ENCODE data around the gene RNF19B. TPM values are rescaled to one million over a fixed set of nuclear protein-coding genes. Genes with fewer than 3 reads are reported as not detected.

Gene RNF19B
- total RNA-seq, 2 experiments from 2014 or later: 14.0 to 15.8 TPM

DNA sequence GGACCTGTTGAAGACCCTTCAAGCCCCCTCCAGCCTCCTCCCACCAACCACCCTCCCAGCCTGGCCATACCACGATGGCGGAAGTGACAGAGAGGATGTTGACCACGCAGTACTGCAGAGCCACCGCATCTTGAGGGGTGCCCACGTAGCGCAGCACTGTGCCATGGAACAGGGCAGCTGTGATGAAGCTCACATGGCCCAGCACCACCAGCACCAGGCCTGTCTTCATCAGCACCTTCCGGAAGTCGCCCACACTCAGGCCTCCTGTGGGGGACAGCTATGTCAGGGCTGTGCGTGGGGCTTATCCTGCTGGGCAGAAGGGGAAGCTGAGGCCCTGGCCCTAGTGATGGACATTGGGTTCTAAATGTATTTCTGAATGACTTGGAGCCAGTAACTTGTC lies 66.6 kb downstream of the RNF19B start:
- no peak for DNase-seq
- ChIA-PET POLR2A (interaction anchor here (1.2 kb wide), 1 partner anchor 11 kb away, joined by 4 read pairs; no protein-coding TSS in a partner anchor), CTCF (interaction anchor here (1.5 kb wide), 2 partner anchors 21 to 22 kb away, joined by 3 to 6 read pairs; no protein-coding TSS in a partner anchor)
- Mint-ChIP-seq H3K27me3 (ENCODE audit: low read depth) (peaks cover 56% of the 10 kb centered on the region), H3K27ac (no peak overlapping the region), H3K4me3 (no peak overlapping the region), H3K36me3 (ENCODE audit: low read depth) (peaks cover 2% of the 10 kb centered on the region), H3K4me1 (ENCODE audit: low read depth) (peaks cover 6% of the 10 kb centered on the region), H3K9me3 (ENCODE audit: insufficient read depth) (no peaks in the 10 kb centered on the region)
- no peak for ATAC-seq

- no peak overlapping the region for H3K4me3 Mint-ChIP-seq
- H3K9me3 Mint-ChIP-seq (ENCODE audit: insufficient read depth): no peaks in the 10 kb centered on the region
- no peak overlapping the region for H3K27ac Mint-ChIP-seq
- CTCF ChIA-PET: interaction anchor here (0.6 to 1.5 kb wide), 2 partner anchors 21 to 428 kb away, joined by 3 to 6 read pairs; no protein-coding TSS in a partner anchor
- H3K4me1 Mint-ChIP-seq (ENCODE audit: low read depth): peaks cover 7% of the 10 kb centered on the region
- peaks cover 2% of the 10 kb centered on the region for H3K36me3 Mint-ChIP-seq (ENCODE audit: low read depth)
- no peak for ATAC-seq
- DNase-seq: no peak
- POLR2A ChIA-PET: interaction anchor here (1.2 kb wide), 1 partner anchor 10 kb away, joined by 4 read pairs; no protein-coding TSS in a partner anchor
- peaks cover 55% of the 10 kb centered on the region for H3K27me3 Mint-ChIP-seq (ENCODE audit: low read depth)
Measured at GRCh38 chr1:32897082-32898049, 67.2 kb downstream of the RNF19B start.

GRCh38 chr1:32896451-32896850 lies 68.2 kb downstream of the RNF19B start:
- ATAC-seq (no peak), DNase-seq (no peak)
- Mint-ChIP-seq H3K27me3 (ENCODE audit: low read depth) (peaks cover 56% of the 10 kb centered on the region), H3K9me3 (ENCODE audit: insufficient read depth) (no peaks in the 10 kb centered on the region), H3K27ac (no peak overlapping the region), H3K4me3 (no peak overlapping the region), H3K36me3 (ENCODE audit: low read depth) (no peaks in the 10 kb centered on the region), H3K4me1 (ENCODE audit: low read depth) (peaks cover 4% of the 10 kb centered on the region)
- CTCF ChIA-PET: interaction anchor here (1.5 kb wide), 1 partner anchor 20 kb away, joined by 6 read pairs; no protein-coding TSS in a partner anchor
- POLR2A ChIA-PET: no interaction called here

DNA sequence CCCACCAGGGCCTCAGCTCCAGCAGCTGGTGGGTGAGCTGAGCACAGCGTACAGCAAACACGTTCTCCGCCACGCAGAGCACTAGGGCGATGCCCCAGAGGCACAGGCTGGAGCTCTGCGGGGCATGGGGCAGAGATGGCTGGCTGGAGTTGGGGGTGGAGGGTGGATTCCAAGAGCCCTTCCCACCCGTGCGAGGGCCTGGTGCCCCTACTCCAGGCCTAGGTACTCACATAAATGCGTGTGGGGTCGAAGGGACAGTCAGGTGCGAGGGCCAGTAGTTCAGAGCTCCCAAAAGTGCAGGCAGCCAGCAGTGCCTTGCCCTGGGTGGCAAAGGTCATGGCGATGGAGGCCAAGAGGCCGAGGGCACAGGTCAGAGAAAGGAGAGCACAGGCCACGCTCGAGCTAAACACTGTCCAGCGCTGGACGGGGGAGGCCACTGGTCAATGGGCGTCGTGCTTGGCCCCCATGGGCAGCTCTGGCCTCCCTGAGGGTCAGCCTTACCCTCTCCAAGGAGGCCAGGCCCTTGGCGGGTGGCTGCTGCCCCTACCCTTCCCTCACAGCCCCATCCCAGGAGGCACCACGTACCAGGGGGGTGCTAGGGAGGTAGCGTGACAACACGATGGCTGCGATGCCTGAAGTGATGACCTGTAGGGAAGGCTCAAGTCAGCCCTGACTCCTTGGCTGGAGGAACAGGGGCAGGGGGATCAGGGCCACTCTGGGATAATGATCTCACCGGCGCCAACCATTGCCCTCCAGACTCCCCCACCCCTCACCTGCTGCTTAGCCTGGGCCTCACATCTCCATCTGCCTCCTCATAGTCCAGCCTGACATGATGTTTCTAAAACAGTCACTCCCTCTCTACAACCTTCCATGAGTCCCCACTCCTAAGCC lies 69.0 kb downstream of the RNF19B start:
- ChIA-PET CTCF (no interaction called here), POLR2A (no interaction called here)
- Mint-ChIP-seq H3K4me3 (no peak overlapping the region), H3K4me1 (ENCODE audit: low read depth) (peaks cover 4% of the 10 kb centered on the region), H3K27ac (no peak overlapping the region), H3K27me3 (ENCODE audit: low read depth) (peaks cover 60% of the 10 kb centered on the region), H3K9me3 (ENCODE audit: insufficient read depth) (no peaks in the 10 kb centered on the region), H3K36me3 (ENCODE audit: low read depth) (no peaks in the 10 kb centered on the region)
- no peak for DNase-seq
- ATAC-seq: no peak

DNA sequence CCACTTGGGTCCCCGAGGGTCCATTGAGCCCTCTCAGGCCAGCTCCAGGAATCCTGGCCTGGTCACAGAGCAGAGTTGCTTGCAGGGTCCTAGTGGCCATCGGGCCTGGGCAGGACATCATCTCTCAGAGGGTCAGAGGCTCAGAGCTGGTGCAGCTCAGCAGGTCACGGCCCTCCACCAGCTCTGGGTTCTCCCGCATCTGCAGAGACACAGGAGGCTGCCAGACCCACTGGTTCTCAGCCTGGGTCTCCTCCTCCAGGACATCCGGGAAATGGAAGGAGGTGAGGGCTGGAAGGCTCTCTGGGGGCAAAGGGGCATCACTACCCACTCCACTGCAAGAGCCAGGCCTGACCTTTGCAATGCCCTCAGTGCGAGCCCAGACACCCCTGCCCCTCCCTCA lies 69.9 kb downstream of the RNF19B start:
- ATAC-seq (no peak), DNase-seq (no peak)
- Mint-ChIP-seq H3K27ac (no peak overlapping the region), H3K36me3 (ENCODE audit: low read depth) (no peaks in the 10 kb centered on the region), H3K9me3 (ENCODE audit: insufficient read depth) (no peaks in the 10 kb centered on the region), H3K4me3 (no peak overlapping the region), H3K4me1 (ENCODE audit: low read depth) (peaks cover 4% of the 10 kb centered on the region), H3K27me3 (ENCODE audit: low read depth) (peaks cover 61% of the 10 kb centered on the region)
- ChIA-PET POLR2A (no interaction called here), CTCF (interaction anchor here (1.6 kb wide), 1 partner anchor 232 kb away, joined by 3 read pairs; no protein-coding TSS in a partner anchor)

GRCh38 chr1:32894019-32894600 lies 70.5 kb downstream of the RNF19B start:
- DNase-seq: no peak
- peaks cover 4% of the 10 kb centered on the region for H3K4me1 Mint-ChIP-seq (ENCODE audit: low read depth)
- no peaks in the 10 kb centered on the region for H3K9me3 Mint-ChIP-seq (ENCODE audit: insufficient read depth)
- no peak for ATAC-seq
- peaks cover 64% of the 10 kb centered on the region for H3K27me3 Mint-ChIP-seq (ENCODE audit: low read depth)
- ChIA-PET POLR2A (interaction anchor here (0.6 kb wide), 1 partner anchor 101 kb away, joined by 3 read pairs; no protein-coding TSS in a partner anchor), CTCF (interaction anchor here (1.6 to 3.8 kb wide), 2 partner anchors 19 to 233 kb away, joined by 3 to 33 read pairs; no protein-coding TSS in a partner anchor)
- H3K36me3 Mint-ChIP-seq (ENCODE audit: low read depth): no peaks in the 10 kb centered on the region
- H3K4me3 Mint-ChIP-seq: no peak overlapping the region
- no peak overlapping the region for H3K27ac Mint-ChIP-seq

DNA sequence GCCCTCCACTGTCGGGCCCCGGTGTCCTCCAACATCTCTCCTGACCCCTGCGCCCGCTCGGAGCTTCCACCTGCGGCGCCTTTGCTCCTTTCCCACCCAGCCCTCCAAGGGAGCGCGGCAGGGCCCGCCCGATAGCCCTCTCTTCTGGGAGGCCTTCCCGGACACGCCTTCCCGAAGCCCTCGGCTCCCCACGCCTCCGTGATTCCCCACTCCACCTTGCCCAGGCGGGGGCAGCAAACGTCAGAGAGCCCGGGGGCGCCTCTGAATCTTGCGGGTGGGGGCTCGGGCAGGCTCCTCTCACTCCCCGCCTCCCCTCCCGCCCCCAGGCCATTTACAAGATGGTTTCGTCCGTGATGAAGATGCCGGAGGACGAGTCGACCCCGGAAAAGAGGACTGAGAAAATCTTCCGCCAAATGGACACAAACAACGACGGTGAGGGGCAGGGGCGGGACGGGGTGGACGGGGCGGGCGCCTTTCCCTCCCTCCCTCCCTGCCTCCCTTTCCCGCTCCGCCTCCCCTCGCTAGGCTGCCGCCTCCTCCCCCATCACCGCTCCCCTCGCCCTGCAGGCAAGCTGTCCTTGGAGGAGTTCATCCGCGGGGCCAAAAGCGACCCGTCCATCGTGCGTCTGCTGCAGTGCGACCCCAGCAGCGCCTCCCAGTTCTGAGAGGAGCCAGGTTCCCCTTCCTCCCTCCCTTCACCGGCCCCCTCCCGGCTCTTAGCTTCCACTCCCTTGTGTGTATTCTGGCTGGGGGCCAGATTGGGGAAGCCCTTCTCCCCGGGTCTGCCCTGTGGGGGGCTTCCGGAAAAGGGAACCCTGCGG lies 71.2 kb downstream of the RNF19B start:
- Mint-ChIP-seq H3K4me1 (ENCODE audit: low read depth) (peaks cover 4% of the 10 kb centered on the region), H3K9me3 (ENCODE audit: insufficient read depth) (no peaks in the 10 kb centered on the region), H3K36me3 (ENCODE audit: low read depth) (no peaks in the 10 kb centered on the region), H3K27ac (no peak overlapping the region), H3K4me3 (no peak overlapping the region), H3K27me3 (ENCODE audit: low read depth) (peaks cover 59% of the 10 kb centered on the region)
- DNase-seq (no peak), ATAC-seq (no peak)
- ChIA-PET CTCF (interaction anchor here (0.8 to 3.8 kb wide), 8 partner anchors 12 to 305 kb away, joined by 3 to 33 read pairs (median 5); no protein-coding TSS in a partner anchor), POLR2A (interaction anchor here (0.6 kb wide), 1 partner anchor 100 kb away, joined by 3 read pairs; no protein-coding TSS in a partner anchor)

DNA sequence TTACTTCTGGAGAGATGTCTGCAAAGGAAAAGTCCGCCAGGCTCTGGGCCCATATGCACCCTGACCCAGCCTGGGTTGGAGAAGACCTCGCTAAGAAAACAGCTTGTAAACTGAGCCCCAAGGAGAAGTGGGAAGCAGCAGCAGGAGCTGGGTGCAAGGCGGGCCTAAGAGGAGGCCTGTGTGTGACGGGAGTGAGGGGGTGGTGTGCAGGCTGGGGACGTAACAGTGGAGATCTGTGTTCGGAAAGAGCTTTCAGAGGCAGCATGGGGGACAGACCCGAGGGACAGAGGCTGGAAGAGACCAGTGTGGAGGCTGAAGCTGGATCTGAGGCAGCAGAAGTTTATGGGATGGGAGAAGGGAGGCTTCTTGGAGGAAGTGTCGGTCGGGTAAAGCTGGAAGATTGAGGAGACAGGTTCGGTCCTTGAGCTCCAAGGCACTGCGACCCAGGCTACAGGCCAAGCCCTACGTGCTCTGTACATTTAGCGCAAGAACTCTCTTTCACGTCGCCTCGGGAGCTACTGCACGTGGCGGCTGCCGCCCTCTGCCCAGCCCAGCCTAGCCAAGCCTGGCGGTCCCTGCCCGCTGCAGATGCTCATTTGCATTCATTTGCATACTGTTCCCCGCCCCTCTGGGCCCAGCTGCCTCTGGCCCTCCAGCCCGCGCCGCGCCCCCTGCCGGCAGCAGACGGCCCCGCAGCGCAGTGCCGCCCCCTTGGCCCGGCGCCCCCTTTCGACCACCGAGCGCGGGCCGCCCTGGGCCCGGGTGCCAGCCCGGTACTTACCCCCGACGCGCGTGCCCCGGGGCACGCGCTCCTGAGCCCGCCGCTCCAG lies 72.0 kb downstream of the RNF19B start:
- Mint-ChIP-seq H3K27ac (no peak overlapping the region), H3K27me3 (ENCODE audit: low read depth) (peaks cover 66% of the 10 kb centered on the region), H3K9me3 (ENCODE audit: insufficient read depth) (no peaks in the 10 kb centered on the region), H3K4me1 (ENCODE audit: low read depth) (peaks cover 4% of the 10 kb centered on the region), H3K36me3 (ENCODE audit: low read depth) (no peaks in the 10 kb centered on the region), H3K4me3 (no peak overlapping the region)
- ChIA-PET POLR2A (interaction anchor here (0.5 to 0.6 kb wide), 2 partner anchors 56 to 305 kb away, joined by 3 read pairs; no protein-coding TSS in a partner anchor), CTCF (interaction anchor here (0.5 to 3.8 kb wide), 11 partner anchors 11 to 305 kb away, joined by 3 to 33 read pairs (median 3); no protein-coding TSS in a partner anchor)
- DNase-seq: peak; percentile 49
- peak; percentile 78 for ATAC-seq

DNA sequence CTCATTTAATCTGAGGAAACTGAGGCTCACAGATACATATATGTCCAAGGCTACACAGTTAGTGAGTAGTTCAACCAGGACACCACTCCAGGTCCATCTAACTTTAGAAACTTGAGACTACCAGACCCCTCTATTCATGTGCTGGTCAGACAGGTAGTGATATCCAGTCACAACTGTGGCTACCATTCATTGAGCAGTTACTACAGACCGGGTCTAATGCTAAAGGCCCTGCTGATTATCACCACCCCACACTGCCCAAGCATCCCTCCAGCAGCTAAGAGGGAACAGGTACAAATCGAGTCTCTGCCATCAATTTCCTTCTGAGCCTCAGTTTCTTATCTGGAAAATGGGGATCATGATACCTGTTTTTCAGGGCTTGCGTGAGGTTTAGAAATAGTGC lies 73.0 kb downstream of the RNF19B start:
- DNase-seq: no peak
- ATAC-seq: no peak
- ChIA-PET CTCF (interaction anchor here (0.9 to 3.8 kb wide), 3 partner anchors 10 to 194 kb away, joined by 3 to 33 read pairs (median 8); no protein-coding TSS in a partner anchor), POLR2A (no interaction called here)
- no peaks in the 10 kb centered on the region for H3K9me3 Mint-ChIP-seq (ENCODE audit: insufficient read depth)
- H3K4me3 Mint-ChIP-seq: no peak overlapping the region
- no peaks in the 10 kb centered on the region for H3K36me3 Mint-ChIP-seq (ENCODE audit: low read depth)
- H3K27me3 Mint-ChIP-seq (ENCODE audit: low read depth): peaks cover 66% of the 10 kb centered on the region
- no peak overlapping the region for H3K27ac Mint-ChIP-seq
- peaks cover 4% of the 10 kb centered on the region for H3K4me1 Mint-ChIP-seq (ENCODE audit: low read depth)

DNA sequence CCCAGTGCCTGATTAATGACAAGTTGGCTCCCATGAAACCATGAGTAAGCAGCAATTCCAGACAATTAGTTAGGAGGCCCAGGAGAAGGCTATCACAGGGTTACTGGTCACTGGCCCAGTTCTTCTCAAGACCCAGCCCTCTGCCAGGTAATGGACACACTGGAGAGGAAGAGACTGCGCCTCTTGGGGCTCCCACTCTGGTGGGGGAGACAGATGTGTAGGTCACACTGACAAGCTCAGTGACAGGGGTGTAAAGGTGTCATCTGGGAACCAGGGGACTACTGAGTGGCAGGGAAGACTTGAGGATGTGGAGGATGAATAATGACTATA lies 73.4 kb downstream of the RNF19B start:
- H3K27ac Mint-ChIP-seq: no peak overlapping the region
- H3K9me3 Mint-ChIP-seq (ENCODE audit: insufficient read depth): no peaks in the 10 kb centered on the region
- H3K36me3 Mint-ChIP-seq (ENCODE audit: low read depth): no peaks in the 10 kb centered on the region
- H3K4me3 Mint-ChIP-seq: no peak overlapping the region
- H3K27me3 Mint-ChIP-seq (ENCODE audit: low read depth): peaks cover 63% of the 10 kb centered on the region
- CTCF ChIA-PET: interaction anchor here (0.9 to 3.8 kb wide), 2 partner anchors 16 to 195 kb away, joined by 3 to 33 read pairs; no protein-coding TSS in a partner anchor
- ATAC-seq (no peak), DNase-seq (no peak)
- POLR2A ChIA-PET: no interaction called here
- peaks cover 4% of the 10 kb centered on the region for H3K4me1 Mint-ChIP-seq (ENCODE audit: low read depth)
